A673 (cell line): ENCODE data around the gene ATG4B. TPM values are rescaled to one million over a fixed set of nuclear protein-coding genes. Genes with fewer than 3 reads are reported as not detected.

Source experiments
- BruUV-seq: library from RNA; stranded (reverse); fragments of 400-500 nt; replicated peaks from 2 replicates; lab custom pipeline; 2021; lab: Mats Ljungman, UMichigan
- CTCF ChIA-PET: fragments of 300-600 bp; sonication (Branson Sonifier 250); formaldehyde crosslinking; loops from one replicate; lab custom pipeline; 2022; ENCODE audit warnings: antibody characterized with exemption; lab: Charles Lee
- POLR2A ChIA-PET: fragments of 300-600 bp; sonication (Branson Sonifier 250); formaldehyde crosslinking; loops from one replicate; lab custom pipeline; 2022; ENCODE audit warnings: antibody characterized with exemption; ENCODE audit not compliant: low non-redundant PET; lab: Charles Lee
- DNase-seq: peaks from one replicate; pipeline ENCODE4 v3.0.0-alpha.2; 2015; ENCODE audit warnings: low spot score
- H3K27ac ChIP-seq: fragments of 200-600 bp; sonication (generic); 2 replicates; pipeline ENCODE4 v1.5.1; 2016; ENCODE audit warnings: mixed run types, low read depth, mild to moderate bottlenecking, mixed read lengths, antibody characterized with exemption, low read length; ENCODE audit not compliant: poor library complexity, severe bottlenecking
- H3K27me3 ChIP-seq: fragments of 200-600 bp; sonication (generic); replicated peaks from 2 replicates; pipeline ENCODE4 v1.6.1; 2017; ENCODE audit warnings: mixed run types, low read depth, mild to moderate bottlenecking, mixed read lengths, antibody characterized with exemption, low read length; ENCODE audit not compliant: insufficient read depth, poor library complexity
- H3K36me3 ChIP-seq: fragments of 200-600 bp; sonication (generic); 2 replicates; pipeline ENCODE4 v1.6.1; 2016; ENCODE audit warnings: mixed run types, mild to moderate bottlenecking, mixed read lengths, antibody characterized with exemption, low read length; ENCODE audit not compliant: insufficient read depth, poor library complexity, severe bottlenecking
- H3K4me1 ChIP-seq: fragments of 200-600 bp; sonication (generic); 2 replicates; pipeline ENCODE4 v1.6.1; 2017; ENCODE audit warnings: mixed run types, mild to moderate bottlenecking, mixed read lengths, antibody characterized with exemption, low read length; ENCODE audit not compliant: insufficient read depth, poor library complexity, severe bottlenecking
- H3K4me3 ChIP-seq: fragments of 200-600 bp; sonication (generic); 2 replicates; pipeline ENCODE4 v1.5.1; 2016; ENCODE audit warnings: low read depth, mixed run types, mild to moderate bottlenecking, mixed read lengths, low read length; ENCODE audit not compliant: poor library complexity, severe bottlenecking
- H3K9me3 ChIP-seq: fragments of 200-600 bp; sonication (generic); 2 replicates; pipeline ENCODE4 v1.6.1; 2016; ENCODE audit warnings: mixed run types, low read depth, mild to moderate bottlenecking, mixed read lengths, antibody characterized with exemption, low read length; ENCODE audit not compliant: poor library complexity, severe bottlenecking
- EZH2 ChIP-seq: fragments of 200-600 bp; sonication (generic); IDR thresholded peaks from 2 replicates; pipeline ENCODE4 v1.6.1; 2017; ENCODE audit warnings: borderline replicate concordance, low read depth, mild to moderate bottlenecking, mixed read lengths, antibody characterized with exemption, low read length; ENCODE audit not compliant: poor library complexity, severe bottlenecking
- intact Hi-C: fragments of 100-400 bp; cut with micrococcal nuclease; formaldehyde crosslinking; loops from one replicate; pipeline ENCODE4 v1.10.0; 2022; ENCODE audit not compliant: unreplicated experiment
- total RNA-seq: library from RNA; stranded (reverse); gene quantifications from 2 replicates; pipeline ENCODE4 v1.2.3, GENCODE V29; 2021
- TF ChIP-seq, protein P1 (sequence below): fragments of 300-800, 200-600 bp; sonication (generic); conservative IDR thresholded peaks from 2 replicates; pipeline ENCODE4 v1.5.1; 2017; ENCODE audit warnings: low read depth, mild to moderate bottlenecking, antibody characterized with exemption, low read length, moderate library complexity, mixed read lengths

The ATG4B gene
- total RNA-seq, 1 experiment from 2014 or later: 102 TPM

DNA sequence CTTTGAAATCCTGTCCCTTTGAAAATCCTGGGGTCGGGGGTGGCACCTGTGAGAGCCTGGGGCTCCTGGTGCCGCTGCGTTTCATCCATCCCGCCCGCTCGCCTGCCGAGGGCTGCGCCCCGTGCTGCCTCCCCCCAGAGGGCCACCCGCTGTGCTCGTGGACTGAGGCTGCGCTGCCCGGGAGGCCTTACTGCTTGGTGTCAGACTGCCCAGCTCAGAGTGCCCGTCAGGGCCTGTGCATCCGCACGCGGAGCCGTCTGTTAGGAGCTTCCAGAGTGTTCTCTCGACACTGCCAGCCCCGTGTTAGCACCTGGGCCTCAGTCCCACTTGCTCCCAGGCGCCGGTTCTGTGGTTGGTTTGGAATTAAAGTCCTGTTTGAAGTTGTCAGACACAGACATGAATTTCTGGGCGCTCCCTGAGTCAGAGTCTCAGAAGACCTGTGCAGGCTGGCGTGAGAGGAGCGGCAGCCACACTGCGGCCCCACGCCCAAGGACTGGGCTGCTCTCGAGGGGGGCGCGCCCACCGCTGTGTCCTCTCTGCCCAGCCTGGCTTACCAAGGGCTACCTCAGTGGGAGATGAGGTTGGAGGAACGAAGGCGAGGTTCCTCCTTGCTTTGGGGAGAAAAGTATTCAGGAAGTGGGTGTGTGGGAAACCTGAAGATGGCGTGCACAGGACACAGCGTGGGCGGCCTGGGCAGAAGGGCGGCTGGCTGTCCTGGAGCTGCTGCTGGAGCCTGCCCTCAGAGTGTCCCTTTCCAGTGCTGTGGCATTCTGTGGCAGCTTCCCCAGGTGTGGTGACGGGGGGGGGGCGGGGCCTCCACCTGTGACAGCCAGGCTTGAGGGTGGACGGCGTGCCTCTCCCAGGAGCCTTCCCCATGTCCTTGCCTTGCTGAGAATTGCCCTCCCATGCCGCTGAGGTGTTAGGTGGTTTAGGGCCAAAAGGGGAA is 35.0 kb downstream of the ATG4B start:
- POLR2A ChIA-PET: no interaction called here
- BruUV-seq: no TSS peak
- CTCF ChIA-PET: interaction anchor here (0.5 kb wide), 1 partner anchor 159 kb away, joined by 5 read pairs; no protein-coding TSS in a partner anchor
- H3K27ac ChIP-seq: no peak overlapping the region
- intact Hi-C loops: no loop called here
- H3K4me3 ChIP-seq: no peak overlapping the region
- H3K4me1 ChIP-seq: no peaks in the 10 kb centered on the region
- no peak for DNase-seq
- no peaks in the 10 kb centered on the region for H3K9me3 ChIP-seq
- no peak for TF ChIP-seq EZH2
- TF ChIP-seq, protein P1, sequence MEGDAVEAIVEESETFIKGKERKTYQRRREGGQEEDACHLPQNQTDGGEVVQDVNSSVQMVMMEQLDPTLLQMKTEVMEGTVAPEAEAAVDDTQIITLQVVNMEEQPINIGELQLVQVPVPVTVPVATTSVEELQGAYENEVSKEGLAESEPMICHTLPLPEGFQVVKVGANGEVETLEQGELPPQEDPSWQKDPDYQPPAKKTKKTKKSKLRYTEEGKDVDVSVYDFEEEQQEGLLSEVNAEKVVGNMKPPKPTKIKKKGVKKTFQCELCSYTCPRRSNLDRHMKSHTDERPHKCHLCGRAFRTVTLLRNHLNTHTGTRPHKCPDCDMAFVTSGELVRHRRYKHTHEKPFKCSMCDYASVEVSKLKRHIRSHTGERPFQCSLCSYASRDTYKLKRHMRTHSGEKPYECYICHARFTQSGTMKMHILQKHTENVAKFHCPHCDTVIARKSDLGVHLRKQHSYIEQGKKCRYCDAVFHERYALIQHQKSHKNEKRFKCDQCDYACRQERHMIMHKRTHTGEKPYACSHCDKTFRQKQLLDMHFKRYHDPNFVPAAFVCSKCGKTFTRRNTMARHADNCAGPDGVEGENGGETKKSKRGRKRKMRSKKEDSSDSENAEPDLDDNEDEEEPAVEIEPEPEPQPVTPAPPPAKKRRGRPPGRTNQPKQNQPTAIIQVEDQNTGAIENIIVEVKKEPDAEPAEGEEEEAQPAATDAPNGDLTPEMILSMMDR: no peak
- H3K27me3 ChIP-seq: no peaks in the 10 kb centered on the region
- H3K36me3 ChIP-seq: peaks cover 29% of the 10 kb centered on the region

DNA sequence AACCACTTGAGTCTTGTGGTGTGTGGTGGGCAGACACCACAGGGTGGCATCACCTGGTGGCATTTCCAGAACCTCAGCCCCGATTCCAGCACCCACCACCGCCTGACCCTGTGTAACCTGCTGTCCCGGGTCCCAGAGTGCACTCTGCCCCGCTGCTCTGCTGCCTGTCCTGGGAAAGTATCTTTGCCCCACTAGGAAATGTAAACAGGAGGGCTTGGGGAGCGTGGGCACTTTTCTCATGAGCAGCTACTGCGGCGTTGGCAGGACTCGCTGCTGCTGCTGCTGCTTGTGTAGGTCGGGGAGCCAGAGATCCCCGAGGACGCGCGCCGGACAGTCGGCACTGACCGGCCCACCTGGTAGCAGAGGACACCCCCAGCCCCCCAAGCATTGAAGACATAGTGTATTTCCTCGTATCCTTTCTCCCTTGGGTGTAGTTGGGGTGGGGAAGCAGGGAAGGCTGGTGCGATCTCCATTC is 35.7 kb downstream of the ATG4B start:
- CTCF ChIA-PET: no interaction called here
- H3K9me3 ChIP-seq: no peaks in the 10 kb centered on the region
- H3K4me1 ChIP-seq: no peaks in the 10 kb centered on the region
- TF ChIP-seq EZH2: no peak
- TF ChIP-seq, protein P1: no peak
- no peak for DNase-seq
- no peak overlapping the region for H3K27ac ChIP-seq
- intact Hi-C loops: no loop called here
- POLR2A ChIA-PET: no interaction called here
- H3K27me3 ChIP-seq: no peaks in the 10 kb centered on the region
- peaks cover 34% of the 10 kb centered on the region for H3K36me3 ChIP-seq
- no peak overlapping the region for H3K4me3 ChIP-seq
- BruUV-seq: no TSS peak

DNA sequence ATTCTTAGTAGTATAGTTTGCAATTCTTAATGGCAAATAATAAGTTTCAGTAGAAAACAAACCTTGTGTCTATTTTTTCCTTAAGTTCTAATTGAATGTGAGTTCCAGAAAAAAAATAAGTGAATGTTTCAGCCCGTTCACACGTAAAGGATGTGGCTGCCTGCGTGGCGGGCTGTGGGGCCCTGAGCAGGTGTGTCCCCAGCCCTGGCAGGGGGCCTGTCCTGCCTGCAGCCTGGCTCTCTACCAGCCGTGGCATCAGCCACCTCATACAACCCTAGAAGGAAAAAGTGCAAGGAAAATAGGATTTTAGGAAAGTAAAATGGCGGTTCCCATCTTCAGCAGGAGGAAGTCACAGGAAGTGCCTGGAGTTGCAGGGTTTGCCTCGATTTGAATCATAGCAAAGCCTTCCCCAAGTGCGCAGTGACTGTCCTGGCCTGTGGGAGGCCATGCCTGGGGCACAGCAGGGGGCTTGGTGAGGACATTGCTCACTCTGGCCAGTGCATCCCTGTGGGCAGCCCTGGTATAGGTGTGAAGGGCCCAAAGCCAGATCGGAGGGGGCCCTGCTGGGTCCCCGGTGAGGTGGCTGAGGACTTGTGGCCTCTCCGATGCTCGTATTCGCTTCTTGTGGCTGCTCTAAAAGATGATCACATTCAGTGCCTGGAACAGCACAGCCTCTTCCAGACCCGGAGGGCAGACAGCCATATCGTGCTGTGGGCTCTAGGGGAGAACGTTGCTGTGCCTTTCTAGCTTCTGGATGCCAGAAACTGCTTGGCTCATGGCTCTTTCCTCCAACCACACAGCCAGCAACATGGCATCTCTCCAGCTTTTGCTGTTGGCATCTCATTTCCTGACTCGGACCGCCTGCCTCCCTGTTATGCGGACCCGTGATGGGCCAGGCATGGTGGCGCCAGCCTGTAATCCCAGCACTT is 36.6 kb downstream of the ATG4B start:
- Histone ChIP-seq H3K36me3 (peaks cover 41% of the 10 kb centered on the region), H3K4me3 (no peak overlapping the region), H3K4me1 (no peaks in the 10 kb centered on the region), H3K27me3 (no peaks in the 10 kb centered on the region), H3K9me3 (no peaks in the 10 kb centered on the region), H3K27ac (peak overlapping the region; percentile 42)
- ChIA-PET CTCF (no interaction called here), POLR2A (no interaction called here)
- TF ChIP-seq EZH2: no peak
- TF ChIP-seq, protein P1: no peak
- intact Hi-C loops: no loop called here
- BruUV-seq: no TSS peak
- DNase-seq: no peak
